A549 (cell line): ENCODE measurements around the gene LRRC51.

Experiments
- CHD2 ChIP-seq: fragments of 150-350 bp; IDR thresholded peaks from 2 replicates; pipeline ENCODE4 v1.6.1; 2014; ENCODE audit warnings: low read length; ENCODE audit not compliant: partially characterized antibody
- EP300 ChIP-seq, 2 experiments: fragments of >200 bp; sonication (Bioruptor Twin); formaldehyde crosslinking; IDR thresholded peaks; 2 replicates in 1 of 2; 3 replicates in 1 of 2; pipeline ENCODE4 v1.6.1; 2016 to 2017
- FOSL2 ChIP-seq, 2 experiments: fragments of 450-650 bp in 1 of 2; fragments of >200 bp in 1 of 2; sonication (Bioruptor Twin) in 1 of 2; formaldehyde crosslinking; IDR thresholded peaks; 2 replicates each; pipeline versions ENCODE4 v1.5.0 to v1.6.1; 2016 to 2020; ENCODE audit warnings: mild to moderate bottlenecking in 1 of 2, moderate library complexity in 1 of 2
- RAD21 ChIP-seq, 2 experiments: fragments of >200 bp in 1 of 2; sonication (Bioruptor Twin) in 1 of 2; formaldehyde crosslinking in 1 of 2; IDR thresholded peaks in 1 of 2; conservative IDR thresholded peaks in 1 of 2; 2 replicates in 1 of 2; 3 replicates in 1 of 2; pipeline ENCODE4 v1.6.1; 2012 to 2018; ENCODE audit warnings: inconsistent platforms in 1 of 2
- RNF2 ChIP-seq: fragments of 200-600 bp; sonication (generic); IDR thresholded peaks from 2 replicates; pipeline ENCODE4 v1.6.1; 2016; ENCODE audit warnings: low read depth, mild to moderate bottlenecking, antibody characterized with exemption, moderate library complexity, borderline replicate concordance
- ZSCAN20 ChIP-seq: fragments of 250-450 bp; sonication (Bioruptor Pico); IDR thresholded peaks from 2 replicates; pipeline ENCODE4 v1.8.0; 2022; ENCODE audit warnings: mild to moderate bottlenecking, moderate library complexity
- TF ChIP-seq, protein P1 (sequence below): fragments of >200 bp; sonication (Bioruptor Twin); formaldehyde crosslinking; IDR thresholded peaks from 3 replicates; pipeline ENCODE4 v1.5.1; 2016
- TF ChIP-seq, protein P2 (sequence below): fragments of 250-450 bp; sonication (Bioruptor Pico); IDR thresholded peaks from 2 replicates; pipeline ENCODE4 v1.5.0; 2021; ENCODE audit warnings: mild to moderate bottlenecking, moderate library complexity, borderline replicate concordance

- no peak for TF ChIP-seq CHD2
- TF ChIP-seq, protein P1, sequence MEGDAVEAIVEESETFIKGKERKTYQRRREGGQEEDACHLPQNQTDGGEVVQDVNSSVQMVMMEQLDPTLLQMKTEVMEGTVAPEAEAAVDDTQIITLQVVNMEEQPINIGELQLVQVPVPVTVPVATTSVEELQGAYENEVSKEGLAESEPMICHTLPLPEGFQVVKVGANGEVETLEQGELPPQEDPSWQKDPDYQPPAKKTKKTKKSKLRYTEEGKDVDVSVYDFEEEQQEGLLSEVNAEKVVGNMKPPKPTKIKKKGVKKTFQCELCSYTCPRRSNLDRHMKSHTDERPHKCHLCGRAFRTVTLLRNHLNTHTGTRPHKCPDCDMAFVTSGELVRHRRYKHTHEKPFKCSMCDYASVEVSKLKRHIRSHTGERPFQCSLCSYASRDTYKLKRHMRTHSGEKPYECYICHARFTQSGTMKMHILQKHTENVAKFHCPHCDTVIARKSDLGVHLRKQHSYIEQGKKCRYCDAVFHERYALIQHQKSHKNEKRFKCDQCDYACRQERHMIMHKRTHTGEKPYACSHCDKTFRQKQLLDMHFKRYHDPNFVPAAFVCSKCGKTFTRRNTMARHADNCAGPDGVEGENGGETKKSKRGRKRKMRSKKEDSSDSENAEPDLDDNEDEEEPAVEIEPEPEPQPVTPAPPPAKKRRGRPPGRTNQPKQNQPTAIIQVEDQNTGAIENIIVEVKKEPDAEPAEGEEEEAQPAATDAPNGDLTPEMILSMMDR, result no peak
- no peak for TF ChIP-seq RAD21 (conservative IDR thresholded peaks at IDR 0.05 in 1 of 2, IDR thresholded peaks at IDR 0.05 in 1 of 2)
- TF ChIP-seq, protein P2, sequence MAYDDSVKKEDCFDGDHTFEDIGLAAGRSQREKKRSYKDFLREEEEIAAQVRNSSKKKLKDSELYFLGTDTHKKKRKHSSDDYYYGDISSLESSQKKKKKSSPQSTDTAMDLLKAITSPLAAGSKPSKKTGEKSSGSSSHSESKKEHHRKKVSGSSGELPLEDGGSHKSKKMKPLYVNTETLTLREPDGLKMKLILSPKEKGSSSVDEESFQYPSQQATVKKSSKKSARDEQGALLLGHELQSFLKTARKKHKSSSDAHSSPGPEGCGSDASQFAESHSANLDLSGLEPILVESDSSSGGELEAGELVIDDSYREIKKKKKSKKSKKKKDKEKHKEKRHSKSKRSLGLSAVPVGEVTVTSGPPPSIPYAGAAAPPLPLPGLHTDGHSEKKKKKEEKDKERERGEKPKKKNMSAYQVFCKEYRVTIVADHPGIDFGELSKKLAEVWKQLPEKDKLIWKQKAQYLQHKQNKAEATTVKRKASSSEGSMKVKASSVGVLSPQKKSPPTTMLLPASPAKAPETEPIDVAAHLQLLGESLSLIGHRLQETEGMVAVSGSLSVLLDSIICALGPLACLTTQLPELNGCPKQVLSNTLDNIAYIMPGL (CRISPR knock-in tag), result no peak
- TF ChIP-seq ZSCAN20 (CRISPR knock-in tag), result no peak
- TF ChIP-seq RNF2, result no peak
- TF ChIP-seq EP300 (IDR thresholded peaks at IDR 0.05), result no peak
- TF ChIP-seq FOSL2 (IDR thresholded peaks at IDR 0.05), result no peak
- TF ChIP-seq FOSL2 (CRISPR knock-in tag; IDR thresholded peaks at IDR 0.05), result no peak
These were observed 18.8 kb upstream of the LRRC51 start for GRCh38 chr11:72061739-72062396.
